Immature natural killer cell (primary cell): ENCODE data around the gene VSTM2B. TPM values are rescaled to one million over a fixed set of nuclear protein-coding genes. Genes with fewer than 3 reads are reported as not detected.

Source experiments
- DNase-seq, 3 donors: peaks; one replicate each; pipeline ENCODE4 v3.0.0; 2022; ENCODE audit warnings: mixed read lengths in 1 of 3
- H3K27ac Mint-ChIP-seq, 6 donors: one replicate each; pipeline ENCODE4 v1.8.0; 2020; ENCODE audit warnings: mixed read lengths in 6 of 6, mild to moderate bottlenecking in 5 of 6, inconsistent platforms in 4 of 6, moderate library complexity in 3 of 6
- H3K27me3 Mint-ChIP-seq, 3 donors: one replicate each; pipeline ENCODE4 v1.8.0; 2020 to 2021; ENCODE audit warnings: low read depth in 3 of 3, mild to moderate bottlenecking in 3 of 3, mixed read lengths in 3 of 3, moderate library complexity in 3 of 3, inconsistent platforms in 1 of 3
- H3K36me3 Mint-ChIP-seq, 3 donors: one replicate each; pipeline ENCODE4 v1.8.0; 2020; ENCODE audit warnings: mixed read lengths in 3 of 3, inconsistent platforms in 2 of 3, mild to moderate bottlenecking in 2 of 3
- H3K4me1 Mint-ChIP-seq, 2 donors: one replicate each; pipeline ENCODE4 v1.8.0; 2020; ENCODE audit warnings: inconsistent platforms in 2 of 2, mild to moderate bottlenecking in 2 of 2, mixed read lengths in 2 of 2, moderate library complexity in 1 of 2
- H3K4me3 Mint-ChIP-seq, 5 donors: one replicate each; pipeline ENCODE4 v1.8.0; 2020; ENCODE audit warnings: mild to moderate bottlenecking in 5 of 5, mixed read lengths in 5 of 5, inconsistent platforms in 3 of 5, moderate library complexity in 3 of 5
- H3K9me3 Mint-ChIP-seq, 6 donors: one replicate each; pipeline ENCODE4 v1.8.0; 2020; ENCODE audit warnings: mild to moderate bottlenecking in 6 of 6, mixed read lengths in 6 of 6, inconsistent platforms in 4 of 6, moderate library complexity in 3 of 6
- polyA plus RNA-seq, 3 donors: library from polyadenylated mRNA; unstranded; fragments of 300-500 nt; fragmentation: Illumina TruSeq; gene quantifications; one replicate each; pipeline ENCODE4 v1.2.3, GENCODE V29; 2021

The VSTM2B gene
- polyA plus RNA-seq, 3 donors from 2014 or later: 0.41 to 0.48 TPM; not detected in 1

- no peak for DNase-seq
- Mint-ChIP-seq H3K4me3 (peak overlapping the region; percentile 40 to 66 (median 45)), H3K9me3 (no peaks in the 10 kb centered on the region), H3K27ac (no peak overlapping the region), H3K36me3 (no peaks in the 10 kb centered on the region), H3K27me3 (peaks cover 6 to 34% (median 23%) of the 10 kb centered on the region in 3 donors), H3K4me1 (peaks cover 16 to 24% of the 10 kb centered on the region in 2 donors)
These were observed 622 bp upstream of the VSTM2B start for GRCh38 chr19:29524912-29525831.

- Mint-ChIP-seq H3K9me3 (peaks cover 0 to 2% (median 0%) of the 10 kb centered on the region in 6 donors), H3K4me1 (peaks cover 16 to 24% of the 10 kb centered on the region in 2 donors), H3K27ac (no peak overlapping the region), H3K36me3 (no peaks in the 10 kb centered on the region), H3K4me3 (peak overlapping the region in 1 of 5 donors; percentile 27), H3K27me3 (peaks cover 10 to 43% (median 34%) of the 10 kb centered on the region in 3 donors)
- no peak for DNase-seq
These were observed 1.1 kb downstream of the VSTM2B start for GRCh38 chr19:29526730-29527499.

GRCh38 chr19:29527500-29528328, 1.9 kb downstream of the VSTM2B start:
- DNase-seq: no peak
- H3K27ac Mint-ChIP-seq: no peak overlapping the region
- peaks cover 0 to 2% (median 0%) of the 10 kb centered on the region in 6 donors for H3K9me3 Mint-ChIP-seq
- H3K4me1 Mint-ChIP-seq: peaks cover 16 to 24% of the 10 kb centered on the region in 2 donors
- peak overlapping the region; percentile 35 to 70 (median 48) for H3K4me3 Mint-ChIP-seq
- H3K27me3 Mint-ChIP-seq: peaks cover 12 to 40% (median 40%) of the 10 kb centered on the region in 3 donors
- H3K36me3 Mint-ChIP-seq: no peaks in the 10 kb centered on the region

GRCh38 chr19:29528350-29528945, 2.7 kb downstream of the VSTM2B start:
- peak; percentile 6 to 51 (median 30) for DNase-seq
- Mint-ChIP-seq H3K36me3 (no peaks in the 10 kb centered on the region), H3K27me3 (peaks cover 13 to 38% (median 37%) of the 10 kb centered on the region in 3 donors), H3K27ac (no peak overlapping the region), H3K9me3 (peaks cover 0 to 2% (median 0%) of the 10 kb centered on the region in 6 donors), H3K4me3 (peak overlapping the region; percentile 40 to 71 (median 67)), H3K4me1 (peaks cover 16 to 24% of the 10 kb centered on the region in 2 donors)

- Mint-ChIP-seq H3K4me1 (peaks cover 16 to 24% of the 10 kb centered on the region in 2 donors), H3K4me3 (peak overlapping the region in 3 of 5 donors; percentile 41 to 70 (median 46)), H3K36me3 (no peaks in the 10 kb centered on the region), H3K27ac (no peak overlapping the region), H3K9me3 (peaks cover 0 to 2% (median 0%) of the 10 kb centered on the region in 6 donors), H3K27me3 (peaks cover 16 to 33% (median 31%) of the 10 kb centered on the region in 3 donors)
- DNase-seq: no peak
These were observed 3.3 kb downstream of the VSTM2B start for GRCh38 chr19:29528946-29529645.

GRCh38 chr19:29529646-29530539, 4.1 kb downstream of the VSTM2B start:
- Mint-ChIP-seq H3K4me1 (peaks cover 16 to 24% of the 10 kb centered on the region in 2 donors), H3K27me3 (peaks cover 14 to 28% (median 27%) of the 10 kb centered on the region in 3 donors), H3K27ac (no peak overlapping the region), H3K36me3 (no peaks in the 10 kb centered on the region), H3K4me3 (peak overlapping the region in 1 of 5 donors; percentile 41), H3K9me3 (peaks cover 0 to 2% (median 0%) of the 10 kb centered on the region in 6 donors)
- no peak for DNase-seq

GRCh38 chr19:29530540-29531457, 5.0 kb downstream of the VSTM2B start:
- Mint-ChIP-seq H3K36me3 (no peaks in the 10 kb centered on the region), H3K9me3 (peaks cover 0 to 2% (median 0%) of the 10 kb centered on the region in 6 donors), H3K4me3 (no peak overlapping the region), H3K27me3 (peaks cover 16 to 26% (median 25%) of the 10 kb centered on the region in 3 donors), H3K4me1 (peaks cover 16 to 23% of the 10 kb centered on the region in 2 donors), H3K27ac (no peak overlapping the region)
- DNase-seq: no peak

- no peak overlapping the region for H3K4me3 Mint-ChIP-seq
- no peak for DNase-seq
- peaks cover 0 to 2% (median 0%) of the 10 kb centered on the region in 6 donors for H3K9me3 Mint-ChIP-seq
- H3K27ac Mint-ChIP-seq: no peak overlapping the region
- peaks cover 16 to 23% of the 10 kb centered on the region in 2 donors for H3K4me1 Mint-ChIP-seq
- no peaks in the 10 kb centered on the region for H3K36me3 Mint-ChIP-seq
- peaks cover 16 to 26% (median 25%) of the 10 kb centered on the region in 3 donors for H3K27me3 Mint-ChIP-seq
These were observed 5.7 kb downstream of the VSTM2B start for GRCh38 chr19:29531458-29532025.

- H3K4me1 Mint-ChIP-seq: peaks cover 16 to 23% of the 10 kb centered on the region in 2 donors
- peaks cover 0 to 2% (median 0%) of the 10 kb centered on the region in 6 donors for H3K9me3 Mint-ChIP-seq
- no peak overlapping the region for H3K4me3 Mint-ChIP-seq
- H3K27me3 Mint-ChIP-seq: peaks cover 16 to 26% (median 25%) of the 10 kb centered on the region in 3 donors
- no peak for DNase-seq
- H3K36me3 Mint-ChIP-seq: no peaks in the 10 kb centered on the region
- H3K27ac Mint-ChIP-seq: no peak overlapping the region
These were observed 6.3 kb downstream of the VSTM2B start for GRCh38 chr19:29532097-29532496.

- Mint-ChIP-seq H3K27ac (no peak overlapping the region), H3K4me1 (peaks cover 10 to 17% of the 10 kb centered on the region in 2 donors), H3K27me3 (peaks cover 12 to 25% (median 19%) of the 10 kb centered on the region in 3 donors), H3K36me3 (no peaks in the 10 kb centered on the region), H3K4me3 (no peak overlapping the region), H3K9me3 (peaks cover 0 to 2% (median 0%) of the 10 kb centered on the region in 6 donors)
- DNase-seq: no peak
These were observed 7.2 kb downstream of the VSTM2B start for GRCh38 chr19:29532956-29533355.
